Erythroblast (primary cell): ENCODE measurements around the gene NHEJ1.

Source experiments
- GATA1 ChIP-seq: IDR thresholded peaks from 2 replicates; pipeline ENCODE4 v1.6.1; 2011; ENCODE audit warnings: low read depth, mild to moderate bottlenecking, control low read depth, low read length, moderate library complexity
- POLR2A ChIP-seq: IDR thresholded peaks from 2 replicates; pipeline ENCODE4 v1.6.1; 2011; ENCODE audit warnings: mild to moderate bottlenecking, low read length

DNA sequence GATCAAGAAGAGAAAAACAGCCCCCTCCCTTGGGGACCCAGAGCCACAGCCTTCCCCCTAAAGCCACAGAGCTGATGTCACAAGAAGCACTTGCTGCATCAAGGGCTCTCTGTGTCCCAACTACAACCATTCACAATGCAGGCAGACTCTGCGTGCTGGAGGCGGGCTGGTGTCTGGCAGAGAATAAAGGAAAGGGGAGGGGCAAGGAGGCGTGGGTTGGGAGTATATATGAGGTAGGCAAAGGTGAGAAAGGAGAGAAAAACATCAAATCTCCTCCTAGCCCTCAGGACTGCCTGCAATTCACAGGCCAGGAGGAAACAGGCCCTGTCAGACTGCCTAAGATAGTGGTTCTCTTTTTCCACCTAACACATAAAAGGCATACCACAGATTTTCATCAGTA is 51.1 kb downstream of the NHEJ1 start:
- no peak for TF ChIP-seq POLR2A
- no peak for TF ChIP-seq GATA1
